Kidney epithelial cell (primary cell): ENCODE measurements around the gene PDE3A. TPM values are rescaled to one million over a fixed set of nuclear protein-coding genes. Genes with fewer than 3 reads are reported as not detected.

Source experiments
- DNase-seq: peaks from one replicate; pipeline ENCODE4 v3.0.0-alpha.2; 2010; ENCODE audit warnings: low read depth
- H3K27me3 ChIP-seq: 2 replicates; pipeline ENCODE4 v1.6.0; 2011; ENCODE audit warnings: low read length; ENCODE audit not compliant: control insufficient read depth, insufficient read depth
- H3K36me3 ChIP-seq: 2 replicates; pipeline ENCODE4 v1.5.1; 2011; ENCODE audit warnings: low read length; ENCODE audit not compliant: control insufficient read depth, insufficient read depth
- H3K4me3 ChIP-seq: 2 replicates; pipeline ENCODE4 v1.5.1; 2011; ENCODE audit warnings: low read depth, mild to moderate bottlenecking, control low read depth, low read length
- total RNA-seq: library from RNA; depleted of rRNA; stranded (reverse); fragments of >200 nt; gene quantifications from 2 replicates; pipeline ENCODE4 v1.2.3, GENCODE V29; 2015
- TF ChIP-seq, protein P1 (sequence below): IDR thresholded peaks from 2 replicates; pipeline ENCODE4 v1.5.1; 2011; ENCODE audit warnings: mild to moderate bottlenecking, moderate library complexity, low read length, control low read depth, inconsistent platforms; ENCODE audit not compliant: insufficient read depth, poor library complexity, severe bottlenecking

PDE3A gene
- total RNA-seq, 1 donor from 2014 or later = 1.8 TPM

DNA sequence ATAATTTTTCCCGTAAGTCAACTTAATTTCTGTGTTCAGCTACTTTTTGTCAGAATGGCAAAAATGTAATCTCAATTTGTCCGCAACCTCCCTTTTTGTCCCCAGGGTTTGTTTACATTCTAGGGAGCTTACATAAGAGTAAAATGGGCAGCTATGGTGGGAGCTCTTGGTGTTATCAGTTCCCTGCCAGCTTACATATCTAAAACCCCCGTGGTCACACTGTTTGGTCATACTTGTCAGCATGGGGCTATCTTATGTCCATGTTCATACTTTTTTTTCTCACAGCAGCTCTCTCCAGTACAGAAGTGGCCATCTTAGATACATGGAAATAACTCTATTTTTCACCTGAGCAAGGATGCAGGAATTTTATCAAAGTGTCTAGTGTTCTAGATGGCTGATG lies 343.5 kb downstream of the PDE3A start:
- TF ChIP-seq, protein P1, sequence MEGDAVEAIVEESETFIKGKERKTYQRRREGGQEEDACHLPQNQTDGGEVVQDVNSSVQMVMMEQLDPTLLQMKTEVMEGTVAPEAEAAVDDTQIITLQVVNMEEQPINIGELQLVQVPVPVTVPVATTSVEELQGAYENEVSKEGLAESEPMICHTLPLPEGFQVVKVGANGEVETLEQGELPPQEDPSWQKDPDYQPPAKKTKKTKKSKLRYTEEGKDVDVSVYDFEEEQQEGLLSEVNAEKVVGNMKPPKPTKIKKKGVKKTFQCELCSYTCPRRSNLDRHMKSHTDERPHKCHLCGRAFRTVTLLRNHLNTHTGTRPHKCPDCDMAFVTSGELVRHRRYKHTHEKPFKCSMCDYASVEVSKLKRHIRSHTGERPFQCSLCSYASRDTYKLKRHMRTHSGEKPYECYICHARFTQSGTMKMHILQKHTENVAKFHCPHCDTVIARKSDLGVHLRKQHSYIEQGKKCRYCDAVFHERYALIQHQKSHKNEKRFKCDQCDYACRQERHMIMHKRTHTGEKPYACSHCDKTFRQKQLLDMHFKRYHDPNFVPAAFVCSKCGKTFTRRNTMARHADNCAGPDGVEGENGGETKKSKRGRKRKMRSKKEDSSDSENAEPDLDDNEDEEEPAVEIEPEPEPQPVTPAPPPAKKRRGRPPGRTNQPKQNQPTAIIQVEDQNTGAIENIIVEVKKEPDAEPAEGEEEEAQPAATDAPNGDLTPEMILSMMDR = no peak
- Histone ChIP-seq H3K27me3 (no peaks in the 10 kb centered on the region), H3K4me3 (no peak overlapping the region), H3K36me3 (no peaks in the 10 kb centered on the region)
- DNase-seq = no peak

- H3K4me3 ChIP-seq = no peak overlapping the region
- TF ChIP-seq, protein P1 = no peak
- H3K27me3 ChIP-seq = no peaks in the 10 kb centered on the region
- H3K36me3 ChIP-seq = no peaks in the 10 kb centered on the region
- no peak for DNase-seq
These were observed 347.7 kb downstream of the PDE3A start for GRCh38 chr12:20716037-20716436.

GRCh38 chr12:20716985-20717384 lies 348.6 kb downstream of the PDE3A start:
- TF ChIP-seq, protein P1 = no peak
- Histone ChIP-seq H3K36me3 (no peaks in the 10 kb centered on the region), H3K27me3 (no peaks in the 10 kb centered on the region), H3K4me3 (no peak overlapping the region)
- no peak for DNase-seq

- no peak for DNase-seq
- Histone ChIP-seq H3K4me3 (no peak overlapping the region), H3K36me3 (no peaks in the 10 kb centered on the region), H3K27me3 (no peaks in the 10 kb centered on the region)
- TF ChIP-seq, protein P1 = no peak
These were observed 350.0 kb downstream of the PDE3A start for GRCh38 chr12:20718294-20718693.

DNA sequence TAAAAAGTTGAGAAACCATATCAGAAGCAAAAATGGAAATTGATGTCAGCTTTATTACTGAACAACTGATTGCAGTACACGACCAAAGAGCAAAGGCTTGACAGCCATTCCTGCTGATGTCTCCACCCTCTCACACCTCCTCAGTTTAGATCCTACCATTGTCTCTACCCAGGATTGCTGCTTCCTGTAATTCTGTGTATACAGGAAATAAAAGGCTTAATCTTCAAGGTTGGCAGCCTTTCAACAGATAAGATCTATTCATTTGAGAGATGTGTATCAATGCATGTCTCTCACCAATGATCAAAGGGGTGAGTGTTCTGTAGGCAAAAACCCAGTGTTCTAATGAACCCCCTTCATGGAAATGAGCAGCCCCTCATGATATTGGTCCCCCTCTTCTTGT lies 353.8 kb downstream of the PDE3A start:
- TF ChIP-seq, protein P1 = no peak
- Histone ChIP-seq H3K4me3 (no peak overlapping the region), H3K27me3 (no peaks in the 10 kb centered on the region), H3K36me3 (no peaks in the 10 kb centered on the region)
- DNase-seq = no peak

DNA sequence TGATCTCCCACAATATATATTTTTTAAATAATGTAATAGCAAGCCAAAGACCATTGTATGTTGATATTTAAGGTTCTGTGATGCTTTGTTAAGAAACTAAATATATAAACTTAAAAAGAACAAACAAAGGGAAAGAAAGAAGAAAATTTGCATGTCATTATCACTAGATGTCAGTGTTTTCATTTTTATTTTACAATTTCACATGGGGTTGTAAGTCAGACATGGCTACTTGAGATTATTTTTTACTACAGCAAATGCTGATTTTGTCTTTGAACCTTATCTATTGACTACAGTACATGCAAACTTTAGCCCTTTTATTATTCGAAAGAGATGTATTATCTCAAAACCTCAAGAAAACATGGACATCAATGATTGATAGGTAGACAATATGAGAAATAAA lies 362.9 kb downstream of the PDE3A start:
- H3K4me3 ChIP-seq = no peak overlapping the region
- no peak for DNase-seq
- no peaks in the 10 kb centered on the region for H3K36me3 ChIP-seq
- no peaks in the 10 kb centered on the region for H3K27me3 ChIP-seq
- TF ChIP-seq, protein P1 = no peak
